Body of pancreas (tissue), 4 donors: ENCODE results near the gene PGS1.

Experiments
- POLR2A ChIP-seq, 3 donors: fragments of 450-650 bp; IDR thresholded peaks; one replicate each; pipeline ENCODE4 v1.6.1; 2016; ENCODE audit warnings: antibody characterized with exemption in 3 of 3, mild to moderate bottlenecking in 2 of 3
- TF ChIP-seq, protein P1 (sequence below), 7 experiments: fragments of 450-650 bp in 4 of 7; fragments of 200-600 bp in 3 of 7; sonication (generic) in 3 of 7; IDR thresholded peaks; one replicate each; pipeline ENCODE4 v1.5.1; 2016 to 2019; ENCODE audit warnings: antibody characterized with exemption in 7 of 7

DNA sequence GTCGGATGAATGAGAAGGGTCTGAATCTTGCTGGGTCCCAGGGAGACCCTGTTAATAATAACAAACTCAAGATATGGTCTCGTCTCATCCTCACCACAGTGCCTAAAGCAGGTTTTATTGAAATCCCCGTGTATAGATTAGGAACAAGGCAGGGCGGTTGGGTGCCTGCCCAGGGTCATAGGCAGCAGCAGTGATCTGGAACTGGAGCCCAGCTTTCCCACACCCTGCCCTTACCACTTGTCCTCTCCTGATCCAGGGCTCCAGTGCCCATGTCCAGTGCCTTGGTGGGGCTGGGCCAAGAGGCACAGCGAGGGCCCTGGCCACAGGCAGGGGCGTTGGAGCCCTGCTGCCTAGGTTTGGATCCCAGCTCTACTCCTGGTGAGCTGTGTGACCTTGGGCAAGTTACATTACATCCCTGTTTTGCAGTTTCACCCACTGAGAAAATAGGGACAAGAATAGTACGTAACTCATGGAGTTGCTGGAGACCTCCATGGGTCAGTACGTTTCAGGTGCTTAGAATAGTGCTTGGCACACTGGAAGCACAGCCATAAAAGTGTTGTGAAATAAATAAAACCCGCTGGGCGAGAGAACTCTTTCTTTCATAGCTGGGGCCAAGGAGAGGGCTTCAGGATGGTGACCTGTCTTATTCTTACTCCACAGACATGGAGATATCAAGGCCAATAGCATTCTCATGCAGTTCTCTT lies 32.5 kb upstream of the PGS1 start:
- TF ChIP-seq, protein P1, sequence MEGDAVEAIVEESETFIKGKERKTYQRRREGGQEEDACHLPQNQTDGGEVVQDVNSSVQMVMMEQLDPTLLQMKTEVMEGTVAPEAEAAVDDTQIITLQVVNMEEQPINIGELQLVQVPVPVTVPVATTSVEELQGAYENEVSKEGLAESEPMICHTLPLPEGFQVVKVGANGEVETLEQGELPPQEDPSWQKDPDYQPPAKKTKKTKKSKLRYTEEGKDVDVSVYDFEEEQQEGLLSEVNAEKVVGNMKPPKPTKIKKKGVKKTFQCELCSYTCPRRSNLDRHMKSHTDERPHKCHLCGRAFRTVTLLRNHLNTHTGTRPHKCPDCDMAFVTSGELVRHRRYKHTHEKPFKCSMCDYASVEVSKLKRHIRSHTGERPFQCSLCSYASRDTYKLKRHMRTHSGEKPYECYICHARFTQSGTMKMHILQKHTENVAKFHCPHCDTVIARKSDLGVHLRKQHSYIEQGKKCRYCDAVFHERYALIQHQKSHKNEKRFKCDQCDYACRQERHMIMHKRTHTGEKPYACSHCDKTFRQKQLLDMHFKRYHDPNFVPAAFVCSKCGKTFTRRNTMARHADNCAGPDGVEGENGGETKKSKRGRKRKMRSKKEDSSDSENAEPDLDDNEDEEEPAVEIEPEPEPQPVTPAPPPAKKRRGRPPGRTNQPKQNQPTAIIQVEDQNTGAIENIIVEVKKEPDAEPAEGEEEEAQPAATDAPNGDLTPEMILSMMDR (IDR thresholded peaks at IDR 0.05), result no peak
- TF ChIP-seq POLR2A (IDR thresholded peaks at IDR 0.05), result no peak
